ENCODE results near the gene TMEM183A. TPM values are rescaled to one million over a fixed set of nuclear protein-coding genes. Genes with fewer than 3 reads are reported as not detected.

The TMEM183A gene
- total and polyA plus RNA-seq, 2 experiments from 2014 or later: 55.1 to 128 TPM

DNA sequence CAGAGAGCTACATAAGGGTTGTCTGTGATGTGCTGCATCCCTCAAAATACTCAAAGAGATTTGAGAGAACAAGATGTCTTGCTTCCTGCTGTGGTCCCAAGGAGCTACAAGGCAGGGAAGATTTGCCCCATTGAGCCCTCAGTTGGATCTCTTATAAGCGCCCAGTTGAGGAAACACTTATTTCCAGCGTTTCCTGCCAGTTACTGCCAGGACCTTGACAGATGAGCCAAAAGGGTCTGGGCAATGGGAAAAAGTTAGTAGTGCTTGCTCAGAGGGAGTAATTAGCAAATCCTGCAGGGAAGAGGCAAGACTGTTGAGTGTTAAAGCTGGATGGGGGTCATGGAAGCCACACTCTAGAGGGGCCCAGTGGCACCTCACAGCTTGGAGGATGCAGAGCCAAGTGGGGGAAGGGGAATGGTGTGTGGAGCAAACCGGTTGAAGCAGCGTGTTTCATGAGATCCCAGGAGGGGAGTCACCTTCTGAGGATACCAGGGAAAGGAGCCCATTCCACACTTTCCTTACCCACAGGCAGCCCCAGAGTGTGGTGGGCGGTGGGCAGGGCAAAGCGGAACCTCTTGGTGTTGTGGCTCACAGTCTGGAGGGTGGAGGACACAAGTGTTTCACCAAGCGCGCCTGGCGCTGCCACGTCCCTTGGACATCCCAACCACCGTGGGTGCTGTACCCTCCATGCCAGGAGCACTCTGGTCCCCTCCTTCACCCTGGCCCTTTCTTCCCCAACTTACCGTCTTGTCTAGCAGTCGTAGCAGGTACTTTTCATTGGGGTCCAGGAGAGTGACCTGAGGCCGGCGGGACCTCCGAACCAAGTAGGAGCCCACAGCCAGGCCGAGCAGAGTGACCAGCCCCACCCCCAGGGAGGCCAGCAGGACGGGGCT, 40.9 kb upstream of the TMEM183A start:
- H3K36me3 ChIP-seq (ENCODE audit: insufficient read depth): peaks cover 6% of the 10 kb centered on the region; the same call in 1 of the 2 replicates
- Mint-ChIP-seq H3K27ac (no peak overlapping the region), H3K4me3 (peak overlapping the region; percentile 77), H3K36me3 (ENCODE audit: low read depth) (peaks cover 8% of the 10 kb centered on the region; the same call in 2 of the 3 replicates), H3K9me3 (no peaks in the 10 kb centered on the region; the same call in 2 of the 3 replicates), H3K27me3 (ENCODE audit: insufficient read depth, low read depth, poor library complexity) (peaks cover 10% of the 10 kb centered on the region), H3K4me1 (peaks cover 13% of the 10 kb centered on the region)
- H3F3A ChIP-seq (replicated peaks; ENCODE audit: low read depth): no peaks in the 10 kb centered on the region
- H3K27ac ChIP-seq (ENCODE audit: low read depth): no peak overlapping the region
- H3K9me2 ChIP-seq (ENCODE audit: insufficient read depth): no peaks in the 10 kb centered on the region
- H2AFZ ChIP-seq: peak overlapping the region; percentile 98
- no peaks in the 10 kb centered on the region; the same call in 1 of the 2 replicates for H3K27me3 ChIP-seq (ENCODE audit: insufficient read depth)
- ATAC-seq (peak; percentile 3; the same call in 2 of the 3 replicates), DNase-seq (ENCODE audit: low spot score) (peak; percentile 11)
- peak overlapping the region; percentile 80 for H3K4me3 ChIP-seq
- H3K79me2 ChIP-seq (replicated peaks; ENCODE audit: insufficient read depth): no peaks in the 10 kb centered on the region
- no peaks in the 10 kb centered on the region for H4K20me1 ChIP-seq (replicated peaks; ENCODE audit: insufficient read depth)
- TF ChIP-seq CREB1 (CRISPR knock-in tag; IDR thresholded peaks at IDR 0.05; ENCODE audit: low read depth) (no peak), POLR2AphosphoS5 (IDR thresholded peaks at IDR 0.05; ENCODE audit: low read depth) (no peak), ZNF114 (CRISPR knock-in tag; IDR thresholded peaks at IDR 0.05) (no peak), ZNF331 (CRISPR knock-in tag; IDR thresholded peaks at IDR 0.05; ENCODE audit: low read depth) (no peak), EZH2phosphoT487 (IDR thresholded peaks at IDR 0.05; ENCODE audit: unreplicated experiment) (no peak), STAT1 (IDR thresholded peaks at IDR 0.05; ENCODE audit: unreplicated experiment) (no peak), EZH2 (IDR thresholded peaks at IDR 0.05; ENCODE audit: low read depth, unreplicated experiment) (no peak), JUNB (IDR thresholded peaks at IDR 0.05; ENCODE audit: unreplicated experiment) (no peak), NANOG (IDR thresholded peaks at IDR 0.05; ENCODE audit: borderline replicate concordance) (no peak)
- TF ChIP-seq, protein P1, sequence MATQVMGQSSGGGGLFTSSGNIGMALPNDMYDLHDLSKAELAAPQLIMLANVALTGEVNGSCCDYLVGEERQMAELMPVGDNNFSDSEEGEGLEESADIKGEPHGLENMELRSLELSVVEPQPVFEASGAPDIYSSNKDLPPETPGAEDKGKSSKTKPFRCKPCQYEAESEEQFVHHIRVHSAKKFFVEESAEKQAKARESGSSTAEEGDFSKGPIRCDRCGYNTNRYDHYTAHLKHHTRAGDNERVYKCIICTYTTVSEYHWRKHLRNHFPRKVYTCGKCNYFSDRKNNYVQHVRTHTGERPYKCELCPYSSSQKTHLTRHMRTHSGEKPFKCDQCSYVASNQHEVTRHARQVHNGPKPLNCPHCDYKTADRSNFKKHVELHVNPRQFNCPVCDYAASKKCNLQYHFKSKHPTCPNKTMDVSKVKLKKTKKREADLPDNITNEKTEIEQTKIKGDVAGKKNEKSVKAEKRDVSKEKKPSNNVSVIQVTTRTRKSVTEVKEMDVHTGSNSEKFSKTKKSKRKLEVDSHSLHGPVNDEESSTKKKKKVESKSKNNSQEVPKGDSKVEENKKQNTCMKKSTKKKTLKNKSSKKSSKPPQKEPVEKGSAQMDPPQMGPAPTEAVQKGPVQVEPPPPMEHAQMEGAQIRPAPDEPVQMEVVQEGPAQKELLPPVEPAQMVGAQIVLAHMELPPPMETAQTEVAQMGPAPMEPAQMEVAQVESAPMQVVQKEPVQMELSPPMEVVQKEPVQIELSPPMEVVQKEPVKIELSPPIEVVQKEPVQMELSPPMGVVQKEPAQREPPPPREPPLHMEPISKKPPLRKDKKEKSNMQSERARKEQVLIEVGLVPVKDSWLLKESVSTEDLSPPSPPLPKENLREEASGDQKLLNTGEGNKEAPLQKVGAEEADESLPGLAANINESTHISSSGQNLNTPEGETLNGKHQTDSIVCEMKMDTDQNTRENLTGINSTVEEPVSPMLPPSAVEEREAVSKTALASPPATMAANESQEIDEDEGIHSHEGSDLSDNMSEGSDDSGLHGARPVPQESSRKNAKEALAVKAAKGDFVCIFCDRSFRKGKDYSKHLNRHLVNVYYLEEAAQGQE (IDR thresholded peaks at IDR 0.05; ENCODE audit: unreplicated experiment): no peak
- TF ChIP-seq, protein P2, sequence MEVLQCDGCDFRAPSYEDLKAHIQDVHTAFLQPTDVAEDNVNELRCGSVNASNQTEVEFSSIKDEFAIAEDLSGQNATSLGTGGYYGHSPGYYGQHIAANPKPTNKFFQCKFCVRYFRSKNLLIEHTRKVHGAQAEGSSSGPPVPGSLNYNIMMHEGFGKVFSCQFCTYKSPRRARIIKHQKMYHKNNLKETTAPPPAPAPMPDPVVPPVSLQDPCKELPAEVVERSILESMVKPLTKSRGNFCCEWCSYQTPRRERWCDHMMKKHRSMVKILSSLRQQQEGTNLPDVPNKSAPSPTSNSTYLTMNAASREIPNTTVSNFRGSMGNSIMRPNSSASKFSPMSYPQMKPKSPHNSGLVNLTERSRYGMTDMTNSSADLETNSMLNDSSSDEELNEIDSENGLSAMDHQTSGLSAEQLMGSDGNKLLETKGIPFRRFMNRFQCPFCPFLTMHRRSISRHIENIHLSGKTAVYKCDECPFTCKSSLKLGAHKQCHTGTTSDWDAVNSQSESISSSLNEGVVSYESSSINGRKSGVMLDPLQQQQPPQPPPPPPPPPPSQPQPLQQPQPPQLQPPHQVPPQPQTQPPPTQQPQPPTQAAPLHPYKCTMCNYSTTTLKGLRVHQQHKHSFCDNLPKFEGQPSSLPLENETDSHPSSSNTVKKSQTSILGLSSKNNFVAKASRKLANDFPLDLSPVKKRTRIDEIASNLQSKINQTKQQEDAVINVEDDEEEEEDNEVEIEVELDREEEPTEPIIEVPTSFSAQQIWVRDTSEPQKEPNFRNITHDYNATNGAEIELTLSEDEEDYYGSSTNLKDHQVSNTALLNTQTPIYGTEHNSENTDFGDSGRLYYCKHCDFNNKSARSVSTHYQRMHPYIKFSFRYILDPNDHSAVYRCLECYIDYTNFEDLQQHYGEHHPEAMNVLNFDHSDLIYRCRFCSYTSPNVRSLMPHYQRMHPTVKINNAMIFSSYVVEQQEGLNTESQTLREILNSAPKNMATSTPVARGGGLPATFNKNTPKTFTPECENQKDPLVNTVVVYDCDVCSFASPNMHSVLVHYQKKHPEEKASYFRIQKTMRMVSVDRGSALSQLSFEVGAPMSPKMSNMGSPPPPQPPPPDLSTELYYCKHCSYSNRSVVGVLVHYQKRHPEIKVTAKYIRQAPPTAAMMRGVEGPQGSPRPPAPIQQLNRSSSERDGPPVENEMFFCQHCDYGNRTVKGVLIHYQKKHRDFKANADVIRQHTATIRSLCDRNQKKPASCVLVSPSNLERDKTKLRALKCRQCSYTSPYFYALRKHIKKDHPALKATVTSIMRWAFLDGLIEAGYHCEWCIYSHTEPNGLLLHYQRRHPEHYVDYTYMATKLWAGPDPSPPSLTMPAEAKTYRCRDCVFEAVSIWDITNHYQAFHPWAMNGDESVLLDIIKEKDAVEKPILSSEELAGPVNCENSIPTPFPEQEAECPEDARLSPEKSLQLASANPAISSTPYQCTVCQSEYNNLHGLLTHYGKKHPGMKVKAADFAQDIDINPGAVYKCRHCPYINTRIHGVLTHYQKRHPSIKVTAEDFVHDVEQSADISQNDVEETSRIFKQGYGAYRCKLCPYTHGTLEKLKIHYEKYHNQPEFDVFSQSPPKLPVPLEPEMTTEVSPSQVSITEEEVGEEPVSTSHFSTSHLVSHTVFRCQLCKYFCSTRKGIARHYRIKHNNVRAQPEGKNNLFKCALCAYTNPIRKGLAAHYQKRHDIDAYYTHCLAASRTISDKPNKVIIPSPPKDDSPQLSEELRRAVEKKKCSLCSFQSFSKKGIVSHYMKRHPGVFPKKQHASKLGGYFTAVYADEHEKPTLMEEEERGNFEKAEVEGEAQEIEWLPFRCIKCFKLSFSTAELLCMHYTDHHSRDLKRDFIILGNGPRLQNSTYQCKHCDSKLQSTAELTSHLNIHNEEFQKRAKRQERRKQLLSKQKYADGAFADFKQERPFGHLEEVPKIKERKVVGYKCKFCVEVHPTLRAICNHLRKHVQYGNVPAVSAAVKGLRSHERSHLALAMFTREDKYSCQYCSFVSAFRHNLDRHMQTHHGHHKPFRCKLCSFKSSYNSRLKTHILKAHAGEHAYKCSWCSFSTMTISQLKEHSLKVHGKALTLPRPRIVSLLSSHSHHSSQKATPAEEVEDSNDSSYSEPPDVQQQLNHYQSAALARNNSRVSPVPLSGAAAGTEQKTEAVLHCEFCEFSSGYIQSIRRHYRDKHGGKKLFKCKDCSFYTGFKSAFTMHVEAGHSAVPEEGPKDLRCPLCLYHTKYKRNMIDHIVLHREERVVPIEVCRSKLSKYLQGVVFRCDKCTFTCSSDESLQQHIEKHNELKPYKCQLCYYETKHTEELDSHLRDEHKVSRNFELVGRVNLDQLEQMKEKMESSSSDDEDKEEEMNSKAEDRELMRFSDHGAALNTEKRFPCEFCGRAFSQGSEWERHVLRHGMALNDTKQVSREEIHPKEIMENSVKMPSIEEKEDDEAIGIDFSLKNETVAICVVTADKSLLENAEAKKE (CRISPR knock-in tag; IDR thresholded peaks at IDR 0.05): no peak
- TF ChIP-seq, protein P3, sequence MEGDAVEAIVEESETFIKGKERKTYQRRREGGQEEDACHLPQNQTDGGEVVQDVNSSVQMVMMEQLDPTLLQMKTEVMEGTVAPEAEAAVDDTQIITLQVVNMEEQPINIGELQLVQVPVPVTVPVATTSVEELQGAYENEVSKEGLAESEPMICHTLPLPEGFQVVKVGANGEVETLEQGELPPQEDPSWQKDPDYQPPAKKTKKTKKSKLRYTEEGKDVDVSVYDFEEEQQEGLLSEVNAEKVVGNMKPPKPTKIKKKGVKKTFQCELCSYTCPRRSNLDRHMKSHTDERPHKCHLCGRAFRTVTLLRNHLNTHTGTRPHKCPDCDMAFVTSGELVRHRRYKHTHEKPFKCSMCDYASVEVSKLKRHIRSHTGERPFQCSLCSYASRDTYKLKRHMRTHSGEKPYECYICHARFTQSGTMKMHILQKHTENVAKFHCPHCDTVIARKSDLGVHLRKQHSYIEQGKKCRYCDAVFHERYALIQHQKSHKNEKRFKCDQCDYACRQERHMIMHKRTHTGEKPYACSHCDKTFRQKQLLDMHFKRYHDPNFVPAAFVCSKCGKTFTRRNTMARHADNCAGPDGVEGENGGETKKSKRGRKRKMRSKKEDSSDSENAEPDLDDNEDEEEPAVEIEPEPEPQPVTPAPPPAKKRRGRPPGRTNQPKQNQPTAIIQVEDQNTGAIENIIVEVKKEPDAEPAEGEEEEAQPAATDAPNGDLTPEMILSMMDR (conservative IDR thresholded peaks at IDR 0.05; ENCODE audit: low read depth in 2 of 2): no peak
- TF ChIP-seq, protein P4, sequence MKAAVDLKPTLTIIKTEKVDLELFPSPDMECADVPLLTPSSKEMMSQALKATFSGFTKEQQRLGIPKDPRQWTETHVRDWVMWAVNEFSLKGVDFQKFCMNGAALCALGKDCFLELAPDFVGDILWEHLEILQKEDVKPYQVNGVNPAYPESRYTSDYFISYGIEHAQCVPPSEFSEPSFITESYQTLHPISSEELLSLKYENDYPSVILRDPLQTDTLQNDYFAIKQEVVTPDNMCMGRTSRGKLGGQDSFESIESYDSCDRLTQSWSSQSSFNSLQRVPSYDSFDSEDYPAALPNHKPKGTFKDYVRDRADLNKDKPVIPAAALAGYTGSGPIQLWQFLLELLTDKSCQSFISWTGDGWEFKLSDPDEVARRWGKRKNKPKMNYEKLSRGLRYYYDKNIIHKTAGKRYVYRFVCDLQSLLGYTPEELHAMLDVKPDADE (IDR thresholded peaks at IDR 0.05): no peak
- H3K4me1 ChIP-seq (ENCODE audit: insufficient read depth): peaks cover 8% of the 10 kb centered on the region; the same call in 1 of the 2 replicates
- H3K4me2 ChIP-seq: peak overlapping the region; percentile 98
